WERI-Rb-1 (cell line): ENCODE results near the gene FDX2.
A peak's percentile ranks its signal among the peaks of the same experiment; 100 is the strongest.

ENCODE experiments used
- DNase-seq: peaks from one replicate; pipeline ENCODE4 v3.0.0-alpha.2; 2020
- H3K27ac ChIP-seq: fragments of 250-450 bp; sonication (Bioruptor Pico); 2 replicates; pipeline ENCODE4 v1.5.1; 2020; ENCODE audit warnings: mild to moderate bottlenecking, moderate library complexity
- H3K27me3 ChIP-seq: fragments of 250-450 bp; sonication (Bioruptor Pico); 2 replicates; pipeline ENCODE4 v1.5.1; 2021; ENCODE audit warnings: mild to moderate bottlenecking, low read depth, moderate library complexity; ENCODE audit not compliant: insufficient read depth, severe bottlenecking
- H3K36me3 ChIP-seq: fragments of 250-450 bp; sonication (Bioruptor Pico); 2 replicates; pipeline ENCODE4 v1.5.1; 2020; ENCODE audit warnings: mild to moderate bottlenecking, moderate library complexity
- H3K4me3 ChIP-seq: 2 replicates; pipeline ENCODE4 v1.5.1; 2011; ENCODE audit warnings: low read depth, mild to moderate bottlenecking, control low read depth, low read length
- H3K9me3 ChIP-seq: fragments of 250-450 bp; sonication (Bioruptor Pico); 2 replicates; pipeline ENCODE4 v1.5.1; 2021; ENCODE audit warnings: mild to moderate bottlenecking, moderate library complexity; ENCODE audit not compliant: severe bottlenecking
- TF ChIP-seq, protein P1 (sequence below): IDR thresholded peaks from 2 replicates; pipeline ENCODE4 v1.5.1; 2011; ENCODE audit warnings: low read depth, mild to moderate bottlenecking, control low read depth, inconsistent platforms, low read length

FDX2 gene

DNA sequence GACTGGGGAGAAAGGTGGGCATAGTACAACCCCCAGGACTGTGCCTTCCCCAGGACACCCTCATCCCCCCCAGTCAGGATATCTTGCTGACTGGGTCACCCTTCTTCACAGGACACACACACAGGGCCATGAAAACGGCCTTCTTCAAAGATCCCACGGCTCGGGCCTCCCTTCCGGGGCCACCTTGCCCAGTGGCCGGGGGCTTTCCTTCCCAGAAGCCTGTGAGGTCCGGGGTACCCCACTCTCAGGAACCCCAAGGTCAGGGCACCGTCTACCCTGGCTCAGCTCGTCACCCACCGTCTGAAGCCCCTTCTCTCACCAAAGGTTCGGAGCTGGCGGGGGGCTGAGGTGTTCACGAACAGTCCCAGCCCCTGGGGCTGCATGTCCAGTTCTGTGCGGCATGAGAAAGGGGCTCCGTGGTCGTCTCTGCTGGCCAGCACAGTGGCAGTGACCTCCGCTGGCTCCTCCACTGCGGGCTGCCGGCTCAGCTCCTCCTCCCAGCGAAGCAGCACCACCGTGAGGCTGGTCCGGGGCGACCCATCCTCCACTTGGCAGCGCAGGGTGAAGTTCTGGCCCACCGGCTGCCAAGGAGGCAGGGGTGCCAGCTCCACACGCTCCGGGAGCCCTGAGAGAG, 19.7 kb upstream of the FDX2 start:
- TF ChIP-seq, protein P1, sequence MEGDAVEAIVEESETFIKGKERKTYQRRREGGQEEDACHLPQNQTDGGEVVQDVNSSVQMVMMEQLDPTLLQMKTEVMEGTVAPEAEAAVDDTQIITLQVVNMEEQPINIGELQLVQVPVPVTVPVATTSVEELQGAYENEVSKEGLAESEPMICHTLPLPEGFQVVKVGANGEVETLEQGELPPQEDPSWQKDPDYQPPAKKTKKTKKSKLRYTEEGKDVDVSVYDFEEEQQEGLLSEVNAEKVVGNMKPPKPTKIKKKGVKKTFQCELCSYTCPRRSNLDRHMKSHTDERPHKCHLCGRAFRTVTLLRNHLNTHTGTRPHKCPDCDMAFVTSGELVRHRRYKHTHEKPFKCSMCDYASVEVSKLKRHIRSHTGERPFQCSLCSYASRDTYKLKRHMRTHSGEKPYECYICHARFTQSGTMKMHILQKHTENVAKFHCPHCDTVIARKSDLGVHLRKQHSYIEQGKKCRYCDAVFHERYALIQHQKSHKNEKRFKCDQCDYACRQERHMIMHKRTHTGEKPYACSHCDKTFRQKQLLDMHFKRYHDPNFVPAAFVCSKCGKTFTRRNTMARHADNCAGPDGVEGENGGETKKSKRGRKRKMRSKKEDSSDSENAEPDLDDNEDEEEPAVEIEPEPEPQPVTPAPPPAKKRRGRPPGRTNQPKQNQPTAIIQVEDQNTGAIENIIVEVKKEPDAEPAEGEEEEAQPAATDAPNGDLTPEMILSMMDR = no peak

DNA sequence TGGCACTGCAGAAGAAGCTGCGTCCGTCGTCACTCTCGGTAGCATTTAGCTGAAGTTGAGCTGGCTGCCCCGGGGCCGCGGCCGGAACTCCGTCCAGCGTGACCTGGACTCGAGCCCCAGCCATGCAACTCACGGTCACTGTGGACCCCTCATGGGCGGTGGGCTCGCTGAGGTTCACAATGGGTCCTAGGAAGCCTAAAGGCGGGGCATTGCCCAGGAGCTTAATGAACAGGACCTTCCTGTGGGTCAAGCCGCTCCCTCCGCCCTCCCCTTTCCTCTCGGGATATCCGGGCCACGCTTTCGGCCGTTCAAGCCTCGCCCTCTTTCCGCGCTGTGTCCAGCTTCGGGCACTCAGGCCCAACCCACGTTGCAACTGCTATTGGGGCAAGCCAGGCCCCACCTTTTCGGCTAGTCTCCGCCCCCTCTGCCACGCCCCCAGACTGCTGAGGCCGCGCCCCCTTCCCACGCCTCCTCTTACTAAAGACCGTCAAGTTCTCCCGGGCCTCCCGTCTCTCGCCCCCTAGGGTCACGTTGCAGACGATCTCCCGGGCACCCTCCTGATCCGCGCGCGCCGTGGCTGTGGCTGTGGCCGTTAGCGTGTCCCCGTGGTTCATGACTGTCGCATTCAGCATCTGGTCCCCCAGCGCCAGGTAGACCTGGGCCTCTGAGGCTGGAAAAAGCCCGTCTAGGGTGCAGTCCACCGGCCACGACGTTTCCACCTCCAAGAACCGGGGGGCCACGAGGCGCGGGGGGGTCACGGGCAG, 19.0 kb upstream of the FDX2 start:
- TF ChIP-seq, protein P1 = no peak
- H3K36me3 ChIP-seq = peaks cover 36% of the 10 kb centered on the region
- no peak overlapping the region for H3K4me3 ChIP-seq
- no peaks in the 10 kb centered on the region for H3K9me3 ChIP-seq
- DNase-seq = peak; percentile 62
- H3K27me3 ChIP-seq = no peaks in the 10 kb centered on the region
- H3K27ac ChIP-seq = peak overlapping the region; percentile 99; the same call in 1 of the 2 replicates

More for the DNA sequence above, 19.7 kb upstream of the FDX2 start:
- H3K27ac ChIP-seq = peak overlapping the region; percentile 24; the same call in 1 of the 2 replicates
- H3K36me3 ChIP-seq = peaks cover 29% of the 10 kb centered on the region
- no peaks in the 10 kb centered on the region for H3K9me3 ChIP-seq
- no peak for DNase-seq
- H3K27me3 ChIP-seq = no peaks in the 10 kb centered on the region
- H3K4me3 ChIP-seq = no peak overlapping the region

DNA sequence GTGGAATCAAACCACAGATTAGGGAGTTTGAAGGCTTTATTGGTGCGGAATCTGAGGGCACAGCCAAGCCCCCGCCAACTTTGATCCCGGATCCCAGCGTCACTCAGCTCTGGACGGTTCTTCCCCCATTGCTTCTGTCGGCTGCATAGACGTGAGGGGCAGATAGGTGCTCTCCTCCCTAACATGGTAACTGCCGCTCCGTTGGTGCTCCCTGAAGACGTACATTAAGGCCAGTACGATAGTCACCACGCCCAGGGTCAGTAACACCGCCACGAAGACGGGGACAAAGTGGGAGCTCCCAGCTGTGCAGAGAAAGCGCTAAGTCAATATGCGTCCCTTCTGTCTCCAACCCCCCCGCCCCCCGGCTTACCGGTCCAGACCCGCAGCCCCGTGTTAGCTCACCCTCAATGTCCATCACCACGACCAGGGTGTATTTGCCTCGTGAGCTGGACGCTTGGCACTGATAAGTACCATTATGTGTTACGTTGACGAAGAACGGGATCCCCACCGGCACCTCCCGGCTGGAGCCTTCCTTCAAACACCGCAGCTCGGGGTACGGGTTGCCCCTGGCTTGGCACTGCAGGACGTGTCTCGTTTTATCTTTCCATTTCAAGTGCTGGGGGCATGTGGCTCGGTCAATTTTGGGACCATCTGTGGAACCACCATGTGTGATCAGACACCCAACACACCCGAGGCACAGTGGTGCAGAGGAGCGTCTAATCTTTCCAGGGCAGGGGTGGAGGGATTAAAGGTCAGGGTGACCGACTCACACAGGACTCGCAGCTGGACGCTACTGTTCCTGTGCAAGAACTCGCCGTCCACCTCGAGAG, 18.2 kb upstream of the FDX2 start:
- Histone ChIP-seq H3K9me3 (no peaks in the 10 kb centered on the region), H3K27me3 (no peaks in the 10 kb centered on the region), H3K27ac (peak overlapping the region; percentile 99), H3K36me3 (peaks cover 44% of the 10 kb centered on the region), H3K4me3 (peak overlapping the region; percentile 74)
- TF ChIP-seq, protein P1 = no peak
- DNase-seq = no peak

DNA sequence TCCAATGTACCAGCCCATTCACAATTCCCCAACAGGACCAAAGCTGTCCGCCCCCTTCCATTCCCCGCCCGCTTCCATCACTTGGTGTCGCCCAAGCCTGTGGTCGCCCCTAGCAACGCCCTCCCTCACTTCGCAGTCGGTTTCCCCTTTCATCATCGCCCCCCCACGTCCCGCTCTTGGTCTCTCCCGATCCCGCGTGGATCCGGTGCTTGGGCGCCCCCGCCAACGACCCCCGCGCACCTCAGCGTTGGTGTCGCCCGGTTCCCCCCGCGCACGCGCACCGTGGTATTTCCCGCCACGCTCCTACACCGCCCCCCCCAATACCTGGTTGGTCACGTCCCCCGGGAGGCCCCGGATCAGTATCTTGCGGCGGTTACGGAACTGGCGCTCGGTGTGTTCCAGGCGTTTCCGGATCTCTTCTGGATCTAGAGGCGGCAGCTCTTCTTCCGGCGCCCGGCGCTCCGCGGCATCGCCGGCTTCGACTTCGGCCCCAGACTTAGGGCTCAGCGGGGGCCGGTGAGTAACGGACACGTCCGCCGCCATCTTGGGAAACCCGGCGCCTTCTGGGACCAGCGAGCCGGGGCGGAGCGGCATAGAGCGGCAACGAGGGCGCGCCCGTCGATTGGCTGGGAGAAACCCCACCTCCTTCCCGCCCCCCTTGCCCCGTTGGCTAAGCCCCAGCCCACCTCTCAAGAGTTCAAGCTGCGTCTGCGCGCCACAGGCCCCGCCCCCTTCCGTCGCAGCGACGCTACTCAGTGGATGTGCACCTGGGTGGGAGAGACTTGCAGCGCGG, 17.3 kb upstream of the FDX2 start, which contains the start of gene RAVER1:
Gene RAVER1, minus strand, starts transcription at position 565 of the 793 bp plus-strand sequence. Its CDS starts 22 bp downstream, at position 543.
- Histone ChIP-seq H3K4me3 (peak within 1 kb of the TSS; percentile 74), H3K27me3 (no peaks in the 10 kb centered on the region), H3K27ac (peak within 1 kb of the TSS; percentile 99), H3K36me3 (peaks cover 52% of the 10 kb centered on the region), H3K9me3 (no peaks in the 10 kb centered on the region)
- TF ChIP-seq, protein P1 = no peak
- peak; percentile 98 for DNase-seq
